HEK293 (cell line): Measurements from ENCODE around the gene HLA-DPA1.

Experiments
- CTCF ChIA-PET: fragments of 350-600 bp; formaldehyde crosslinking; extraction: SDS; loops from one replicate; lab custom pipeline; 2021; ENCODE audit warnings: antibody characterized with exemption; lab: Yijun Ruan, JAX
- POLR2A ChIA-PET: fragments of 300-600 bp; formaldehyde crosslinking; extraction: SDS; loops from one replicate; lab custom pipeline; 2020; ENCODE audit warnings: antibody characterized with exemption, inconsistent platforms; lab: Yijun Ruan, JAX
- H3K27ac ChIP-seq: fragments of 200-500 bp; sonication (Bioruptor generic); 2 replicates; pipeline ENCODE4 v1.5.1; 2014; ENCODE audit warnings: low read depth, low read length, control low read depth, inconsistent platforms; ENCODE audit errors: extremely low read depth
- H3K36me3 ChIP-seq, 2 experiments: fragments of 200-500 bp in 1 of 2; sonication (Bioruptor generic) in 1 of 2; 1 replicate in 1 of 2; 2 replicates in 1 of 2; pipeline ENCODE4 v1.5.1; 2014 to 2017; ENCODE audit warnings: inconsistent platforms in 2 of 2, low read length in 2 of 2; ENCODE audit not compliant: control insufficient read depth in 2 of 2, insufficient read depth in 1 of 2
- H3K4me1 ChIP-seq: fragments of 200-500 bp; sonication (Bioruptor generic); 2 replicates; pipeline ENCODE4 v1.5.1; 2014; ENCODE audit warnings: mild to moderate bottlenecking, low read length, inconsistent platforms; ENCODE audit not compliant: control insufficient read depth, insufficient read depth
- H3K4me3 ChIP-seq: 2 replicates; pipeline ENCODE4 v1.5.1; 2011; ENCODE audit warnings: low read depth, mild to moderate bottlenecking, control low read depth, low read length, moderate library complexity
- H3K9me3 ChIP-seq: fragments of 200-500 bp; sonication (Bioruptor generic); 2 replicates; pipeline ENCODE4 v1.5.1; 2014; ENCODE audit warnings: low read depth, low read length, inconsistent platforms; ENCODE audit not compliant: control insufficient read depth, insufficient read depth
- AEBP2 ChIP-seq: fragments of 450-650 bp; formaldehyde crosslinking; IDR thresholded peaks from 2 replicates; pipeline ENCODE4 v1.5.1; 2016; ENCODE audit warnings: missing biosample characterization, missing genetic modification characterization, borderline replicate concordance
- KLF16 ChIP-seq: fragments of 450-650 bp; formaldehyde crosslinking; IDR thresholded peaks from 2 replicates; pipeline ENCODE4 v1.5.1; 2017; ENCODE audit warnings: missing biosample characterization, missing genetic modification characterization
- PRDM10 ChIP-seq: fragments of 450-650 bp; formaldehyde crosslinking; IDR thresholded peaks from 2 replicates; pipeline ENCODE4 v1.5.1; 2016; ENCODE audit warnings: missing biosample characterization, missing genetic modification characterization
- PRDM4 ChIP-seq: fragments of 450-650 bp; formaldehyde crosslinking; IDR thresholded peaks from 2 replicates; pipeline ENCODE4 v1.5.1; 2017; ENCODE audit warnings: missing biosample characterization, missing genetic modification characterization
- PRDM6 ChIP-seq: fragments of 450-650 bp; formaldehyde crosslinking; IDR thresholded peaks from 2 replicates; pipeline ENCODE4 v1.5.1; 2017; ENCODE audit warnings: missing biosample characterization, missing genetic modification characterization
- SALL2 ChIP-seq: fragments of 450-650 bp; formaldehyde crosslinking; IDR thresholded peaks from 2 replicates; pipeline ENCODE4 v1.5.0; 2017; ENCODE audit warnings: missing biosample characterization, mild to moderate bottlenecking, missing genetic modification characterization, borderline replicate concordance
- TCF7L2 ChIP-seq: IDR thresholded peaks from 2 replicates; pipeline ENCODE4 v1.6.1; 2011; ENCODE audit warnings: low read depth, mild to moderate bottlenecking, inconsistent platforms, low read length, moderate library complexity, borderline replicate concordance
- ZBTB49 ChIP-seq: fragments of 450-650 bp; formaldehyde crosslinking; IDR thresholded peaks from 2 replicates; pipeline ENCODE4 v1.5.1; 2016; ENCODE audit warnings: missing biosample characterization, missing genetic modification characterization, low read depth
- ZIC2 ChIP-seq: fragments of 450-650 bp; formaldehyde crosslinking; IDR thresholded peaks from 2 replicates; pipeline ENCODE4 v1.5.1; 2016; ENCODE audit warnings: missing biosample characterization, missing genetic modification characterization
- ZNF133 ChIP-seq: fragments of 450-650 bp; formaldehyde crosslinking; IDR thresholded peaks from 2 replicates; pipeline ENCODE4 v1.5.1; 2016; ENCODE audit warnings: missing biosample characterization, missing genetic modification characterization
- ZNF16 ChIP-seq: fragments of 450-650 bp; formaldehyde crosslinking; IDR thresholded peaks from 2 replicates; pipeline ENCODE4 v1.5.1; 2016; ENCODE audit warnings: low read depth, missing biosample characterization, missing genetic modification characterization
- ZNF341 ChIP-seq: fragments of 450-650 bp; formaldehyde crosslinking; IDR thresholded peaks from 2 replicates; pipeline ENCODE4; 2016; ENCODE audit warnings: low read depth, missing biosample characterization, missing genetic modification characterization
- ZSCAN16 ChIP-seq: fragments of 450-650 bp; formaldehyde crosslinking; IDR thresholded peaks from 2 replicates; pipeline ENCODE4 v1.5.1; 2016; ENCODE audit warnings: missing biosample characterization, missing genetic modification characterization

The HLA-DPA1 gene

GRCh38 chr6:33078919-33079521 is 5.6 kb upstream of the HLA-DPA1 start:
- Histone ChIP-seq H3K4me1 (peaks cover 5% of the 10 kb centered on the region), H3K27ac (no peak overlapping the region), H3K9me3 (no peaks in the 10 kb centered on the region), H3K4me3 (no peak overlapping the region), H3K36me3 (no peaks in the 10 kb centered on the region)
- ChIA-PET CTCF (interaction anchor here (1.0 to 5.0 kb wide), 5 partner anchors 7 to 66 kb away, joined by 3 to 37 read pairs (median 4); no protein-coding TSS in a partner anchor), POLR2A (no interaction called here)
- TF ChIP-seq ZNF133 (tag by site-specific recombination) (no peak), PRDM10 (peak; percentile 64)

- no peak overlapping the region for H3K27ac ChIP-seq
- H3K4me1 ChIP-seq: peaks cover 5% of the 10 kb centered on the region
- no peaks in the 10 kb centered on the region for H3K9me3 ChIP-seq
- TF ChIP-seq ZBTB49 (tag by site-specific recombination) (no peak), PRDM6 (tag by site-specific recombination) (peak; percentile 56; the same call in 1 of the 2 replicates), KLF16 (tag by site-specific recombination) (no peak), ZSCAN16 (tag by site-specific recombination) (no peak)
- ChIA-PET POLR2A (no interaction called here), CTCF (interaction anchor here (0.6 to 1.3 kb wide), 5 partner anchors 21 to 306 kb away, joined by 3 to 4 read pairs (median 3); no protein-coding TSS in a partner anchor)
- H3K4me3 ChIP-seq: no peak overlapping the region
- H3K36me3 ChIP-seq: no peaks in the 10 kb centered on the region
Observed at GRCh38 chr6:33078442-33078841, 5.0 kb upstream of the HLA-DPA1 start.

- Histone ChIP-seq H3K27ac (no peak overlapping the region), H3K4me1 (peaks cover 5% of the 10 kb centered on the region), H3K9me3 (no peaks in the 10 kb centered on the region), H3K4me3 (no peak overlapping the region), H3K36me3 (no peaks in the 10 kb centered on the region)
- ChIA-PET POLR2A (no interaction called here), CTCF (interaction anchor here (0.6 to 1.3 kb wide), 5 partner anchors 21 to 306 kb away, joined by 3 to 4 read pairs (median 3); no protein-coding TSS in a partner anchor)
- TF ChIP-seq ZIC2 (tag by site-specific recombination): peak; percentile 28; the same call in 1 of the 2 replicates
- no peak for TF ChIP-seq ZNF16 (tag by site-specific recombination)
- peak; percentile 77 for TF ChIP-seq ZNF341 (tag by site-specific recombination)
- no peak for TF ChIP-seq PRDM4 (tag by site-specific recombination)
- TF ChIP-seq PRDM10: peak; percentile 77
- 0 out of 2 replicates have a peak, but pooled peaks have one; percentile 45 for TF ChIP-seq SALL2
- TF ChIP-seq AEBP2: no peak
- no peak for TF ChIP-seq TCF7L2
Observed at GRCh38 chr6:33077908-33078307, 4.5 kb upstream of the HLA-DPA1 start.
